ENCODE results near the gene PALD1. TPM values are rescaled to one million over a fixed set of nuclear protein-coding genes. Genes with fewer than 3 reads are reported as not detected.

Gene PALD1
- total RNA-seq, 1 experiment from 2014 or later = 33.1 TPM

- TF ChIP-seq CBX3 (IDR thresholded peaks at IDR 0.05; ENCODE audit: low read depth) = no peak
- no peak for TF ChIP-seq SIN3A (IDR thresholded peaks at IDR 0.05; ENCODE audit: low read depth)
- no peak for TF ChIP-seq REST (IDR thresholded peaks at IDR 0.05; ENCODE audit: low read depth)
- no peak for TF ChIP-seq EZH2phosphoT487 (IDR thresholded peaks at IDR 0.05; ENCODE audit: borderline replicate concordance)
- TF ChIP-seq RAD21 (IDR thresholded peaks at IDR 0.05; ENCODE audit: low read depth) = no peak
- no peak for TF ChIP-seq SP1 (IDR thresholded peaks at IDR 0.05; ENCODE audit: low read depth)
- TF ChIP-seq ZNF274 (IDR thresholded peaks at IDR 0.05; ENCODE audit: low read depth, low read length) = no peak
- no peak for TF ChIP-seq CEBPB (IDR thresholded peaks at IDR 0.05; ENCODE audit: low read depth)
- TF ChIP-seq MAX (IDR thresholded peaks at IDR 0.05) = no peak
- TF ChIP-seq POLR2A (IDR thresholded peaks at IDR 0.05; ENCODE audit: borderline replicate concordance, extremely low read depth, insufficient read depth, insufficient read length) = no peak
- no peak for TF ChIP-seq FOSL1 (IDR thresholded peaks at IDR 0.05; ENCODE audit: low read depth)
- no peak for TF ChIP-seq EGR1 (IDR thresholded peaks at IDR 0.05; ENCODE audit: low read depth)
- TF ChIP-seq CTCF (IDR thresholded peaks at IDR 0.05 in 2 of 3, conservative IDR thresholded peaks at IDR 0.05 in 1 of 3; ENCODE audit: borderline replicate concordance in 1 of 3, insufficient read depth in 1 of 3, low read depth in 2 of 3, low read length in 2 of 3) = no peak
- TF ChIP-seq TCF7L2 (IDR thresholded peaks at IDR 0.05; ENCODE audit: borderline replicate concordance, extremely low read depth, insufficient read depth, insufficient read length) = no peak
- TF ChIP-seq, protein P1, sequence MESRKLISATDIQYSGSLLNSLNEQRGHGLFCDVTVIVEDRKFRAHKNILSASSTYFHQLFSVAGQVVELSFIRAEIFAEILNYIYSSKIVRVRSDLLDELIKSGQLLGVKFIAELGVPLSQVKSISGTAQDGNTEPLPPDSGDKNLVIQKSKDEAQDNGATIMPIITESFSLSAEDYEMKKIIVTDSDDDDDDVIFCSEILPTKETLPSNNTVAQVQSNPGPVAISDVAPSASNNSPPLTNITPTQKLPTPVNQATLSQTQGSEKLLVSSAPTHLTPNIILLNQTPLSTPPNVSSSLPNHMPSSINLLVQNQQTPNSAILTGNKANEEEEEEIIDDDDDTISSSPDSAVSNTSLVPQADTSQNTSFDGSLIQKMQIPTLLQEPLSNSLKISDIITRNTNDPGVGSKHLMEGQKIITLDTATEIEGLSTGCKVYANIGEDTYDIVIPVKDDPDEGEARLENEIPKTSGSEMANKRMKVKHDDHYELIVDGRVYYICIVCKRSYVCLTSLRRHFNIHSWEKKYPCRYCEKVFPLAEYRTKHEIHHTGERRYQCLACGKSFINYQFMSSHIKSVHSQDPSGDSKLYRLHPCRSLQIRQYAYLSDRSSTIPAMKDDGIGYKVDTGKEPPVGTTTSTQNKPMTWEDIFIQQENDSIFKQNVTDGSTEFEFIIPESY (IDR thresholded peaks at IDR 0.05; ENCODE audit: extremely low read depth, insufficient replicate concordance, low read length) = no peak
- TF ChIP-seq SRF (IDR thresholded peaks at IDR 0.05; ENCODE audit: low read depth) = no peak
- no peak for TF ChIP-seq ZFX (IDR thresholded peaks at IDR 0.05)
- no peak for TF ChIP-seq ATF3 (IDR thresholded peaks at IDR 0.05)
- BruUV-seq (replicated peaks) = no TSS peak
- Histone ChIP-seq H3K9ac (ENCODE audit: low read length) (no peak overlapping the region), H3K4me2 (ENCODE audit: low read length) (no peak overlapping the region), H3K27me3 (ENCODE audit: insufficient read depth, low read length) (no peaks in the 10 kb centered on the region), H4K20me1 (ENCODE audit: insufficient read depth) (no peaks in the 10 kb centered on the region), H2AFZ (ENCODE audit: low read depth, low read length, poor library complexity, severe bottlenecking) (no peak overlapping the region), H3K9me3 (ENCODE audit: control insufficient read depth in 1 of 2, insufficient read depth in 1 of 2, low read depth in 1 of 2, low read length in 2 of 2) (no peaks in the 10 kb centered on the region), H3K4me1 (ENCODE audit: control insufficient read depth in 1 of 2, insufficient read depth in 2 of 2, low read length in 2 of 2) (peaks cover 2 to 12% of the 10 kb centered on the region in 2 experiments; a peak in 2 of 4 replicates), H3K4me3 (replicated peaks in 1 of 2; ENCODE audit: low read depth in 1 of 2, low read length in 2 of 2) (no peak overlapping the region), H3K9me2 (ENCODE audit: insufficient read depth) (no peaks in the 10 kb centered on the region), H3K27ac (ENCODE audit: low read depth, low read length) (no peak overlapping the region), H3K79me2 (ENCODE audit: insufficient read depth, low read length) (peaks cover 78% of the 10 kb centered on the region), H3K36me3 (ENCODE audit: control insufficient read depth in 1 of 2, insufficient read depth in 2 of 2, low read length in 2 of 2) (no peaks in the 10 kb centered on the region)
- DNase-seq (ENCODE audit: low read depth, low spot score) (no peak), ATAC-seq (no peak)
- ChIA-PET CTCF (no interaction called here), POLR2A (no interaction called here), RAD21 (ENCODE audit: low non-redundant PET in 1 of 2, low total read pairs in 2 of 2, uncharacterized antibody in 2 of 2, unreplicated experiment in 2 of 2) (no interaction called here)
- intact Hi-C loops (cut with micrococcal nuclease) = no loop called here
These were observed 29.4 kb downstream of the PALD1 start for GRCh38 chr10:70507966-70508365.

Data from HCT116 (cell line).